ENCODE measurements around the gene MED12L. TPM values are rescaled to one million over a fixed set of nuclear protein-coding genes. Genes with fewer than 3 reads are reported as not detected.

The MED12L gene
- total RNA-seq, 1 experiment from 2014 or later, result 14.9 TPM

DNA sequence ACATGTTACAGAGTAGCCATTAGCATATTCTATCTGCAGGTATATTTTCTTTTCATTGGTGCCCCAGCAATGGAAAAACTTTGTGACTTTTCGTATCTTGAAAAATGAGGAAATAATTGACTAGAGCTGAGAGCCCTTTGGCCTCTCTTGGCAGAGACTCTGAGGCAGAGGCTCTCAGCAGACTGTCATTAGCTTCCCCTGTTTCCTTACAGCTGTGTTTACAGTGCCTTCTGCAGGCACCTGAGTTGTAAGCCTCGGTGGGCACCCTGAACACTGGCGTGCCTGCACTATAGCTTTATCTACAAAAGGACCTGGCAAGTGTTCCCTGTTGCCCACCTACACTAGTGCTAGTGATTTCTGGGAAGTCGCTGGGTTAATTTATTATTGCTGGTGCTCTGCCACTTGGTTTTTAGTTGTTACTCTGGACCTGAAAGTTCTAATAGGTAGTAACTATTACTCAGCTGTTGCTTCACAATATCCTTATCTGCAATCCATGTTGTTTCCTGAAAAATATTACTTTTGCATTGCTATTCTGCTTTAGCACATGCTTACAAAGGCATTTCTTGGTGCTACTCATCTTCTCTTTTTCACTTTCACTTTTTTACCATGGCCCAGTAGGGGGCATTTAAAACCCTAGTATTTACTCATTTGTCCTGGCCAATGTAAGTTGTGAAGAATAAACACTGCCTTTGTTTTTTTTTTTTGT lies 125.4 kb downstream of the MED12L start:
- Histone ChIP-seq H3K79me2 (ENCODE audit: insufficient read depth, low read length) (no peaks in the 10 kb centered on the region), H4K5ac (ENCODE audit: insufficient read length, low read depth, low read length) (no peak overlapping the region), H2BK20ac (ENCODE audit: low read depth, low read length, poor library complexity, severe bottlenecking) (no peak overlapping the region), H4K91ac (ENCODE audit: insufficient read length, low read depth, low read length) (no peak overlapping the region), H3K27me3 (ENCODE audit: insufficient read depth, low read length) (no peaks in the 10 kb centered on the region), H3K56ac (ENCODE audit: insufficient read length, low read depth, low read length) (no peak overlapping the region), H2AFZ (ENCODE audit: low read length) (no peak overlapping the region), H3K23me2 (ENCODE audit: insufficient read length, low read depth, low read length, poor library complexity, severe bottlenecking) (no peaks in the 10 kb centered on the region), H2AK5ac (ENCODE audit: insufficient read length, low read length) (no peak overlapping the region), H3K18ac (ENCODE audit: insufficient read length, low read depth, low read length) (no peak overlapping the region), H2BK120ac (ENCODE audit: low read depth, low read length, poor library complexity, severe bottlenecking) (no peak overlapping the region), H4K20me1 (ENCODE audit: control insufficient read depth, insufficient read depth, insufficient read length) (no peaks in the 10 kb centered on the region), H3T11ph (ENCODE audit: low read length) (no peak overlapping the region), H3K9me3 (ENCODE audit: control insufficient read depth, low read depth, low read length) (no peaks in the 10 kb centered on the region), H2BK5ac (ENCODE audit: insufficient read length, low read length) (no peak overlapping the region), H3K23ac (ENCODE audit: insufficient read length, low read depth, low read length) (no peak overlapping the region), H2BK12ac (ENCODE audit: insufficient read length, low read depth, low read length) (no peak overlapping the region), H3K4me2 (ENCODE audit: insufficient read depth, insufficient read length, low read length) (no peak overlapping the region), H2BK15ac (ENCODE audit: low read depth, low read length) (no peak overlapping the region), H3K79me1 (ENCODE audit: insufficient read depth, low read depth, low read length, poor library complexity, severe bottlenecking) (no peaks in the 10 kb centered on the region), H3K9ac (ENCODE audit: extremely low read depth, insufficient read length, low read length) (no peak overlapping the region), H3K4me1 (ENCODE audit: insufficient read depth, low read length) (no peaks in the 10 kb centered on the region; the same call in 1 of the 2 replicates), H3K4ac (ENCODE audit: low read depth, low read length) (no peak overlapping the region), H3K14ac (ENCODE audit: insufficient read depth, low read length) (no peak overlapping the region), H3K27ac (ENCODE audit: insufficient read length, low read depth, low read length) (no peak overlapping the region), H4K8ac (replicated peaks; ENCODE audit: insufficient read length, low read depth, low read length) (no peak overlapping the region)
- Mint-ChIP-seq H3K36me3 (ENCODE audit: insufficient read depth in 1 of 3, low read depth in 3 of 3) (no peaks in the 10 kb centered on the region), H3K27ac (peak overlapping the region in 1 of 3 experiments; percentile 82; a peak in 2 of 7 replicates), H3K4me1 (peaks cover 8 to 16% of the 10 kb centered on the region in 2 experiments), H3K9me3 (no peaks in the 10 kb centered on the region), H3K27me3 (ENCODE audit: low read depth) (no peaks in the 10 kb centered on the region), H3K4me3 (no peak overlapping the region)
- TF ChIP-seq, protein P1, sequence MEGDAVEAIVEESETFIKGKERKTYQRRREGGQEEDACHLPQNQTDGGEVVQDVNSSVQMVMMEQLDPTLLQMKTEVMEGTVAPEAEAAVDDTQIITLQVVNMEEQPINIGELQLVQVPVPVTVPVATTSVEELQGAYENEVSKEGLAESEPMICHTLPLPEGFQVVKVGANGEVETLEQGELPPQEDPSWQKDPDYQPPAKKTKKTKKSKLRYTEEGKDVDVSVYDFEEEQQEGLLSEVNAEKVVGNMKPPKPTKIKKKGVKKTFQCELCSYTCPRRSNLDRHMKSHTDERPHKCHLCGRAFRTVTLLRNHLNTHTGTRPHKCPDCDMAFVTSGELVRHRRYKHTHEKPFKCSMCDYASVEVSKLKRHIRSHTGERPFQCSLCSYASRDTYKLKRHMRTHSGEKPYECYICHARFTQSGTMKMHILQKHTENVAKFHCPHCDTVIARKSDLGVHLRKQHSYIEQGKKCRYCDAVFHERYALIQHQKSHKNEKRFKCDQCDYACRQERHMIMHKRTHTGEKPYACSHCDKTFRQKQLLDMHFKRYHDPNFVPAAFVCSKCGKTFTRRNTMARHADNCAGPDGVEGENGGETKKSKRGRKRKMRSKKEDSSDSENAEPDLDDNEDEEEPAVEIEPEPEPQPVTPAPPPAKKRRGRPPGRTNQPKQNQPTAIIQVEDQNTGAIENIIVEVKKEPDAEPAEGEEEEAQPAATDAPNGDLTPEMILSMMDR (conservative IDR thresholded peaks at IDR 0.05), result no peak
- no peak for DNase-seq
- WGBS (ENCODE audit: extremely low coverage, insufficient read length, low lambda C conversion rate), result no CpG with 5 or more reads among the region's 4 CpGs

All from H9 (cell line).